Pancreas (tissue), 10 donors: ENCODE data around the gene TEP1. TPM values are rescaled to one million over a fixed set of nuclear protein-coding genes. Genes with fewer than 3 reads are reported as not detected.

Source experiments
- ATAC-seq, 4 donors: fragments of 200-7000 bp; cut with Tn5 transposase; one replicate each; pipeline versions ENCODE4 v1.8.0 to v1.9.1; 2020; ENCODE audit warnings: mild to moderate bottlenecking in 4 of 4, moderate library complexity in 4 of 4
- DNase-seq, 6 donors: peaks; one replicate each; pipeline ENCODE4 v3.0.0-alpha.2; 2020
- FAIRE-seq: peaks from 2 replicates; lab custom pipeline; 2012; peaks lifted over from hg19 to GRCh38; lab: Jason Lieb, UNC
- H3K27ac ChIP-seq, 4 donors: fragments of 200-600 bp; sonication (generic); 1 replicate in 3 of 4; 2 replicates in 1 of 4; pipeline versions ENCODE4 v1.5.0 to v1.8.0; 2020
- H3K27me3 ChIP-seq, 4 donors: fragments of 200-600 bp; one replicate each; pipeline ENCODE4 v1.8.0; 2021
- H3K36me3 ChIP-seq, 3 donors: fragments of 200-600 bp; sonication (generic) in 1 of 3; one replicate each; pipeline versions ENCODE4 v1.5.0 to v1.8.0; 2020 to 2021
- H3K4me1 ChIP-seq, 3 donors: fragments of 200-600 bp; one replicate each; pipeline ENCODE4 v1.8.0; 2021
- H3K4me3 ChIP-seq, 4 donors: fragments of 200-600 bp; sonication (generic) in 2 of 4; one replicate each; pipeline versions ENCODE4 v1.5.0 to v1.8.0; 2020 to 2021
- H3K9me3 ChIP-seq, 4 donors: fragments of 200-600 bp; one replicate each; pipeline ENCODE4 v1.8.0; 2021
- WGBS, 2 donors: extraction: QIAGEN DNeasy Blood & Tissue Kit; methylation state at CpG; one replicate each; pipeline ENCODE4 v1.1.7; 2013; 5-methylcytosine and 5-hydroxymethylcytosine counted together
- intact Hi-C, 3 donors: fragments of 100-400 bp; cut with DNase I; formaldehyde crosslinking; loops; one replicate each; pipeline versions ENCODE4 v1.11.1 to v1.14.2; 2022
- polyA plus RNA-seq, 2 donors: library from polyadenylated mRNA; stranded (reverse); fragments of 200-250 nt; gene quantifications; one replicate each; pipeline ENCODE4 v1.2.3, GENCODE V29; 2013
- total RNA-seq, 6 donors: library from RNA; stranded (reverse); fragmentation: NEBNext Ultra II Directional in 4 of 6; extraction: Animal tissue kit (Norgen Biotek cat#: 25700) in 4 of 6; gene quantifications; one replicate each; pipeline versions ENCODE4 v1.2.1 to v1.2.4, GENCODE V29; 2021 to 2023
- TF ChIP-seq, protein P1 (sequence below), 4 donors: fragments of 200-600 bp; sonication (generic) in 3 of 4; IDR thresholded peaks; one replicate each; pipeline versions ENCODE4 v1.5.0 to v1.8.0; 2021; ENCODE audit warnings: antibody characterized with exemption in 4 of 4
- donor health status: healthy with polysubstance abuse.
- donor health status: DM: no; HTN: no; CAD: no; lungs with moderate emphysema.
- donor health status: DM: no; HTN: no; CAD: no.
- donor health status: control.
- donor health status: control.
- donor health status: Bipolar disorder and iron deficiency.
- donor health status: DM: yes; HTN: yes; CAD: no.
- donor health status: DM: no; HTN: no; CAD: no.
- donor health status: DM: no; HTN: no; CAD: no.
- donor health status: DM: yes; HTN: yes; CAD: no.

Gene TEP1
- total and polyA plus RNA-seq, 8 donors = 7.5 to 26.6 (median 11.5) TPM

GRCh38 chr14:20424851-20425250, 11.6 kb upstream of the TEP1 start:
- 11% methylated on average over 2 of the region's 2 CpGs for WGBS, 2 donors
- no peaks in the 10 kb centered on the region for H3K36me3 ChIP-seq
- no peak overlapping the region for H3K27ac ChIP-seq
- no peak for FAIRE-seq
- TF ChIP-seq, protein P1, sequence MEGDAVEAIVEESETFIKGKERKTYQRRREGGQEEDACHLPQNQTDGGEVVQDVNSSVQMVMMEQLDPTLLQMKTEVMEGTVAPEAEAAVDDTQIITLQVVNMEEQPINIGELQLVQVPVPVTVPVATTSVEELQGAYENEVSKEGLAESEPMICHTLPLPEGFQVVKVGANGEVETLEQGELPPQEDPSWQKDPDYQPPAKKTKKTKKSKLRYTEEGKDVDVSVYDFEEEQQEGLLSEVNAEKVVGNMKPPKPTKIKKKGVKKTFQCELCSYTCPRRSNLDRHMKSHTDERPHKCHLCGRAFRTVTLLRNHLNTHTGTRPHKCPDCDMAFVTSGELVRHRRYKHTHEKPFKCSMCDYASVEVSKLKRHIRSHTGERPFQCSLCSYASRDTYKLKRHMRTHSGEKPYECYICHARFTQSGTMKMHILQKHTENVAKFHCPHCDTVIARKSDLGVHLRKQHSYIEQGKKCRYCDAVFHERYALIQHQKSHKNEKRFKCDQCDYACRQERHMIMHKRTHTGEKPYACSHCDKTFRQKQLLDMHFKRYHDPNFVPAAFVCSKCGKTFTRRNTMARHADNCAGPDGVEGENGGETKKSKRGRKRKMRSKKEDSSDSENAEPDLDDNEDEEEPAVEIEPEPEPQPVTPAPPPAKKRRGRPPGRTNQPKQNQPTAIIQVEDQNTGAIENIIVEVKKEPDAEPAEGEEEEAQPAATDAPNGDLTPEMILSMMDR (IDR thresholded peaks at IDR 0.05) = no peak
- DNase-seq = no peak
- ATAC-seq = no peak
- intact Hi-C loops = no loop called here
- H3K4me1 ChIP-seq = no peaks in the 10 kb centered on the region
- no peaks in the 10 kb centered on the region for H3K27me3 ChIP-seq
- H3K4me3 ChIP-seq = no peak overlapping the region
- no peaks in the 10 kb centered on the region for H3K9me3 ChIP-seq

DNA sequence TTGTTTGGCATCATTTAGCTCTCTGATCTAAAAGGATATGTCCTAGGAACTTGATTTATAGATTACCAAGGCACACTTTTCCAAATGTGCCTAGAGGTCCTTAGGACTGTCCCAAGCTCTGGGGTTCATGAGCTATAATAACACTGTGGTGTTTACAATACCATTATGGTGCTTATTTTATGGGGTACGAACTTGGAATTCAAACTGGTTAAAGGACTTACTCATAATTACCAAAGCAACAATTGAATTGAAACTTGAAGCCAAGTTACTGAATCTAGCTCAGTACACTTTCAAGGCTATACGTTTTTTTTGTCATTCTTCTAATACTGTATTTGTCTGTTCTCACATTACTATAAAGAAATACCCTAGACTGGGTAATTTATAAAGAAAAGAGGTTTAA, 9.6 kb upstream of the TEP1 start:
- ATAC-seq (no peak), FAIRE-seq (no peak), DNase-seq (no peak)
- 24 to 52% methylated on average over 2 of the region's 2 CpGs for WGBS, 2 donors
- no peaks in the 10 kb centered on the region for H3K36me3 ChIP-seq
- H3K4me3 ChIP-seq = no peak overlapping the region
- H3K4me1 ChIP-seq = peaks cover 4 to 8% (median 7%) of the 10 kb centered on the region in 3 donors
- H3K27ac ChIP-seq = no peak overlapping the region
- H3K27me3 ChIP-seq = no peaks in the 10 kb centered on the region
- H3K9me3 ChIP-seq = no peaks in the 10 kb centered on the region
- TF ChIP-seq, protein P1 (IDR thresholded peaks at IDR 0.05) = no peak
- intact Hi-C loops = no loop called here

- TF ChIP-seq, protein P1 (IDR thresholded peaks at IDR 0.05) = no peak
- 47 to 49% methylated on average over 2 of the region's 2 CpGs for WGBS, 2 donors
- intact Hi-C loops = no loop called here
- no peak for FAIRE-seq
- no peak for DNase-seq
- Histone ChIP-seq H3K36me3 (no peaks in the 10 kb centered on the region), H3K9me3 (no peaks in the 10 kb centered on the region), H3K4me1 (peaks cover 13 to 16% (median 13%) of the 10 kb centered on the region in 3 donors), H3K27ac (no peak overlapping the region), H3K27me3 (no peaks in the 10 kb centered on the region), H3K4me3 (no peak overlapping the region)
- no peak for ATAC-seq
Measured at GRCh38 chr14:20421267-20421666, 8.0 kb upstream of the TEP1 start.

DNA sequence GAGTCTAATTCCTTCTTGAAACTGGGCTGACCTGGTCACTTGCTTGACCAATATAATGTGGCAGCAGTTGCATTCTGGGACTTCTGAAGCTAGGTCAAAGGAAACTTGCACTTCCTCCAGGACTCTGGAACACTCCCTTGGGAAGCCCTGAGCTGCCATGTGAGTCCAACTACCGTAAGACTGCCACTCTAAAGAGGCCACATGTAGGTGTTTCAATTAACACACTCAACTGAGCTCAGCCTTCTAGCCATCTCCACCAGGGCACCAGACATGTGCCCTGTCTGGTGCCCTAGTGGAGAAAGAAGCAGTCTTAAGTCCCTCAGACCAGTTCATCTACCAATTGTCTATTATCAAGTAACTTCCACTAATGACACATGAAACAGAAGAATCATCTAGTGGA, 6.1 kb upstream of the TEP1 start:
- Histone ChIP-seq H3K4me3 (no peak overlapping the region), H3K4me1 (peaks cover 13 to 16% (median 13%) of the 10 kb centered on the region in 3 donors), H3K9me3 (no peaks in the 10 kb centered on the region), H3K36me3 (no peaks in the 10 kb centered on the region), H3K27ac (no peak overlapping the region), H3K27me3 (no peaks in the 10 kb centered on the region)
- WGBS, 2 donors = 80 to 94% methylated on average over 1 of the region's 1 CpG
- ATAC-seq (no peak), FAIRE-seq (no peak), DNase-seq (no peak)
- intact Hi-C loops = no loop called here
- TF ChIP-seq, protein P1 (IDR thresholded peaks at IDR 0.05) = no peak

- TF ChIP-seq, protein P1 (IDR thresholded peaks at IDR 0.05) = no peak
- Histone ChIP-seq H3K4me3 (no peak overlapping the region), H3K27ac (peak overlapping the region in 1 of 4 donors; percentile 3), H3K27me3 (no peaks in the 10 kb centered on the region), H3K4me1 (peaks cover 13 to 16% (median 13%) of the 10 kb centered on the region in 3 donors), H3K36me3 (no peaks in the 10 kb centered on the region), H3K9me3 (no peaks in the 10 kb centered on the region)
- DNase-seq (no peak), ATAC-seq (peak; percentile 66 to 80 (median 74)), FAIRE-seq (no peak)
- WGBS, 2 donors = 35 to 36% methylated on average over 2 of the region's 2 CpGs
- intact Hi-C loops = no loop called here
Measured at GRCh38 chr14:20418501-20418909, 5.2 kb upstream of the TEP1 start.
